Measurements from ENCODE around the gene CACNG6. TPM values are rescaled to one million over a fixed set of nuclear protein-coding genes. Genes with fewer than 3 reads are reported as not detected.

Gene CACNG6
- 0.77 and 0.82 TPM in 2 replicates for total RNA-seq
- long read RNA-seq = 0 reads

- H3K4me3 Mint-ChIP-seq = peak within 1 kb of the TSS; percentile 51
- H3K9me3 Mint-ChIP-seq = no peaks in the 10 kb centered on the region
- peaks cover 5% of the 10 kb centered on the region for H3K4me1 Mint-ChIP-seq
- peak; percentile 44 for DNase-seq (ENCODE audit: low read depth, low spot score)
- H3K36me3 Mint-ChIP-seq (ENCODE audit: low read depth) = no peaks in the 10 kb centered on the region
- H3K27me3 Mint-ChIP-seq (ENCODE audit: low read depth) = peaks cover 45% of the 10 kb centered on the region
- TF ChIP-seq CTCF (conservative IDR thresholded peaks at IDR 0.05) = no peak
- H3K27ac Mint-ChIP-seq (ENCODE audit: unreplicated experiment) = no peak within 1 kb of the TSS
Measured at GRCh38 chr19:53991224-53992113, at the start of gene CACNG6. TSS of gene CACNG6 (plus strand) at chr19:53991637. CDS start at chr19:53992878, 1,241 bp downstream.

GRCh38 chr19:53942001-53942786 is 49.2 kb upstream of the CACNG6 start:
- TF ChIP-seq CTCF (conservative IDR thresholded peaks at IDR 0.05) = peak; percentile 20
- Mint-ChIP-seq H3K9me3 (peaks cover 3% of the 10 kb centered on the region), H3K36me3 (ENCODE audit: low read depth) (peaks cover 12% of the 10 kb centered on the region), H3K4me3 (no peak overlapping the region), H3K27ac (ENCODE audit: unreplicated experiment) (no peak overlapping the region), H3K27me3 (ENCODE audit: low read depth) (peaks cover 74% of the 10 kb centered on the region), H3K4me1 (peaks cover 4% of the 10 kb centered on the region)
- DNase-seq (ENCODE audit: low read depth, low spot score) = peak; percentile 43

GRCh38 chr19:53944416-53944815 is 47.0 kb upstream of the CACNG6 start:
- H3K4me3 Mint-ChIP-seq = no peak overlapping the region
- H3K36me3 Mint-ChIP-seq (ENCODE audit: low read depth) = peaks cover 5% of the 10 kb centered on the region
- DNase-seq (ENCODE audit: low read depth, low spot score) = no peak
- peaks cover 4% of the 10 kb centered on the region for H3K4me1 Mint-ChIP-seq
- TF ChIP-seq CTCF (conservative IDR thresholded peaks at IDR 0.05) = no peak
- H3K27me3 Mint-ChIP-seq (ENCODE audit: low read depth) = peaks cover 76% of the 10 kb centered on the region
- no peak overlapping the region for H3K27ac Mint-ChIP-seq (ENCODE audit: unreplicated experiment)
- peaks cover under 1% of the 10 kb centered on the region for H3K9me3 Mint-ChIP-seq

GRCh38 chr19:53944933-53945332 is 46.5 kb upstream of the CACNG6 start:
- no peak overlapping the region for H3K27ac Mint-ChIP-seq (ENCODE audit: unreplicated experiment)
- H3K27me3 Mint-ChIP-seq (ENCODE audit: low read depth) = peaks cover 71% of the 10 kb centered on the region

More at GRCh38 chr19:53944933-53945332, 46.5 kb upstream of the CACNG6 start:
- TF ChIP-seq CTCF (conservative IDR thresholded peaks at IDR 0.05) = no peak
- Mint-ChIP-seq H3K4me1 (peaks cover 4% of the 10 kb centered on the region), H3K4me3 (no peak overlapping the region), H3K36me3 (ENCODE audit: low read depth) (no peaks in the 10 kb centered on the region), H3K9me3 (no peaks in the 10 kb centered on the region)
- DNase-seq (ENCODE audit: low read depth, low spot score) = no peak
